HG02938 (cell line): ENCODE results near the gene PLEKHA5.
"Not testable (repeated sequence)": the region's sequence is repeated elsewhere in the genome, so short reads cannot be mapped to it uniquely, and the experiment has no call there.

Source experiments
- ATAC-seq: cut with Tn5 transposase; IDR thresholded peaks from one replicate; pipeline ENCODE4 v1.9.1; 2021; ENCODE audit warnings: mild to moderate bottlenecking, moderate library complexity; ENCODE audit not compliant: unreplicated experiment

PLEKHA5 gene

DNA sequence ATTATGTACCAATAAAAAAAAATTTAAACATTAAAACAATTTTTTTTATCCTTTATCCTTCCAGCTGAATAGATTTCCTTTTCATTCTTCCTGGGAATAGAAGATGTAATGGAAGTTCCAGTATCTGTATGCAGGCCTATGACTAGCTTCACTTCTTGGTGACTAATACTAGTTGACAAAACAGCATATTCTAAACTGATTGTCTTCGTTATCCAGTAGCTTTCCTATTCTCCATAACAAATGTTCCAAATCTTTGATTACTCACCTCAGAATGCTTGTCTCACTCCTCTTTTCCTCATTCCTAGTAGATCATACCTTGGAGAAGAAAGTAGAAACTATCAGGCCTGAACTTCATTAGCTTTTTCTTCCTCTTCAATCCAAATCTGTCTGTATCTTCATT lies 70.7 kb downstream of the PLEKHA5 start:
- no peak for ATAC-seq

DNA sequence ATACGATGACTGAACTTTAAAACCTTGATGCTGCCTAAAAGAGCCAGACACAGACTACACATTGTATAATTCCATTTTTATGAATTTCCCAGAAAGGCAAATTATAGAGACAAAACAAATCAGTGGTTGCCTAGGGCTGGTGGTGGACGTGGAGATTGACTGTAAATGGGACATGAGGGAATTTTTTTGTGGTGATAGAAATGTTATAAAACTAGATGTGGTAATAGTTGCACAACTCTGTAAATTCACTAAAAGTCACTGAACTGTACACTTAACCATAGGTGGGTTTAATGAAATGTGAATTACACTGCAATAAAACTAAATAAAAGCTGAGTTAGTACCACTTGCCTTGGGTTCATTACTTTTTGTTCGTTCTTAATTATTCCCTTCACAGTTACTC lies 72.1 kb downstream of the PLEKHA5 start:
- ATAC-seq: no peak

DNA sequence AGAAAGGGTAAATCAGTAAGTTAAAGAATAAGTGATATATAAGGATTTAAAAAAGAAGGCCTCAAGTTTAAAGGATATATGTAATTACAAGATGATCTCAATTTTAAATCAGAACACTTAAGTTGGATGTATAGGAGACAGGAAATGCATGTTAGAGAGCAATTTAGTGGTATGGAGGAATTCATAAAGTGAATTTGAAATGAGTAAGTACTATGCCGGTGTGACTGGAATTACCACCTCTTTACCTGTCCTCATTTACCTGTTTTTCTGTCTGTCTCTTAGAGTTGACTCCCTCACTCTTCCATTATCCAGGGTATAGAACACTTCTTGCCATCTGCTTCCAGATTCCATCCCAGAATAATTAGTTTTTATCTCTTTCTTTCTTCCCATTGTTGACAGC lies 73.5 kb downstream of the PLEKHA5 start:
- no peak for ATAC-seq

DNA sequence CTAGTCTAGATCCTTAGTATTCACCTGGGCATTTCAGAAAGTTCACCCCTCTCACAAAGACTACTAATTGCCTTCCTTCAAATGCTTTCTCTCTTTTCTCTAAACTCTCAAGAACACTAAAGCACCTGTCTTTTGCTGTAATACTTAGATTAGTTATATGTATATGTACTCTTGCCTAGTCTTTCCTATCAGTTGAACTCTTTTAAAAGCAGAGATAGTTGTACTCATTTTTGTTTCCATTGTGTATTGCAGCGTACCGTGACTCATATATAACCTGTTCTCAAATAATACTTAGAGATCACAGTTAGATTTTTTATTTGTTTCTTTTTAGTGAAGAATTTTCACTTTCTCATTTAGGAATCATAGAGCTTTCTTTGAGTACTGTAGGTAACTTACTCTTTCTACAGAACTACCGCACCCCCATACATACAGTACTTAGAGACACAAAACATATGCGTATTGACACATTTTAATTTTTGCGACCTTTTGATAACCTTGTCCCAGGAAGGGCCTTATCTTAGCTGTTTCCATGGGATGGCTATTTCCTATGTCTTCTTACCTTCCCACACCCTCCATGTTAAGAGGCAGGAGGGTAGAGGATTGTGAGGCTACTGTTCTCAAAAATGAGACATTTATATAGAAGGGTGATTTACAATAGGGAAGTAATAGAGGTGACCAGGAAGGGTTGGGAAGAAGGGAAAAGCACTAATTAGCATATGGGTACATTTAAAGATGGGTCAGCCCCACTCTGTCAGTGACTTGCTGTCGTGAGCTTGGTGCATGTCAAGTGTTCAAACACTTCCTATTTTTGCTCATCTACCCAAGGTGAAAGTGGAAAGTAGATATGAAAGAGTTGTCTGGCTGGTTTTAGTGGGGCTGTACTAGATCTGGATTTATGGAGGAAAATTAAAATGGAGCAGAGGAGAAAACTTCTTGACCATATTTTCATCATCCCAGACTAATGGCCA lies 74.3 kb downstream of the PLEKHA5 start:
- no peak for ATAC-seq

DNA sequence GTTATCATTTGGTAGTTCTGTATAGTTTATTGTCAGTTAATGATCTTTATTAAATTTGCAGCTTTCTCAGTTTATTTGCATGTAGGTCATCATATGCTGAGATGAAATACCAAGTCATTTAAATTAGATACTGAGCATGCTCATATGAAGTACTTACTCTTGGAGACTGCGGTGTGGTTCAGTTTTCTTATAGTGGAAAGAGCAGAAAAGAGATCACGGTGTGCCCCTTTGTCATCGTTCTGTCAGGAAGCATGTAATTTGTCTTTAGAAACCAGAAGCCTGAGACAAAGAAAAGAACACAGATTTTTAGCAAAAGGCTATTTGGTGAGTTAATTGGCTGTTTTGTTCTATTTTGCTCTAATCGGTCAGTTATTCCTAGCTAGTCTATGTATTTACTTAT lies 75.6 kb downstream of the PLEKHA5 start:
- no peak for ATAC-seq

DNA sequence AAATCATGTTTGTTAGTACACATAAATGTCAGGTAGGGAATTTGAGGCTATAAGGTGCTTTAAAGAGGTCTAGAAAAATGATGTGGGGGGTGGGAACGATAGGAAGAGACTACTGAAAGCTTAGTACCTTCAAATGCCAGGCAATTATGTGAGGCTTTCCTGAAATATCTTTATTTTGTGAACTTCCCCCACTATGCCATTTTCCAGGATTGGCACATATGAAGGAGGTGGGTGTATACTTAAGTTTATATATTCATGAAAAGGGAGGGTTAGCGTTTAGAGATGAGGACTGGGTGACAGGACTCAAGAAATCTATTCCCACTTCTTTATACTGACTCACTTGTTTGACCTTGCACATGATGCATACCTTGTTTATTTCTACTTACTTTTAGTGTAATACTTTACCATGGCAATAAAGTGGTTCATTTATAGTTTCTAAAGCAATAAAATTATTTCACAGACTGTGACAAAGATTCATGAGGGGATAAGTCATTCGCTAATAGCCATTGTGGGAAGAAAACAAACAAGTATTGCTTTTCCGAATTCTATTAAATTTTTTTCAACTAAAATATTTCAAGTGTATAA lies 77.1 kb downstream of the PLEKHA5 start:
- no peak for ATAC-seq

DNA sequence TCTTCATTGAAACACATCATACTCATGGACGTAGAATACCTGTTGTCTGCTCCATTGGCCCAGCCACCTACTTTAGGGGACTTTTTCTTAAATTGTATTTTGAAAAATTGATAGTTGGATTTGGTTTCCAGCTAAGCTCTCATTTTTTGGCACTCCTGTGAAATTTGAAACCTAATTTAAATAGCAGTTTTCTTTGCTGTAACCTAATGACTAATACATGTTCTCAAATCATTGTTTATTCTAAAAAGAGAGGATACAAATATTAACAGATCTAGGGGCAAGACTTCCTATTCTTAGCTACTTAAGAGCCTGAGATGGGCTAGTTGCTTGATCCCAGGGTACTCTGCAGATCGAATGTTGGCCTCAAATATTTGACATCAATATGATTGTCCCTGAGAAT lies 78.9 kb downstream of the PLEKHA5 start:
- ATAC-seq: no peak

DNA sequence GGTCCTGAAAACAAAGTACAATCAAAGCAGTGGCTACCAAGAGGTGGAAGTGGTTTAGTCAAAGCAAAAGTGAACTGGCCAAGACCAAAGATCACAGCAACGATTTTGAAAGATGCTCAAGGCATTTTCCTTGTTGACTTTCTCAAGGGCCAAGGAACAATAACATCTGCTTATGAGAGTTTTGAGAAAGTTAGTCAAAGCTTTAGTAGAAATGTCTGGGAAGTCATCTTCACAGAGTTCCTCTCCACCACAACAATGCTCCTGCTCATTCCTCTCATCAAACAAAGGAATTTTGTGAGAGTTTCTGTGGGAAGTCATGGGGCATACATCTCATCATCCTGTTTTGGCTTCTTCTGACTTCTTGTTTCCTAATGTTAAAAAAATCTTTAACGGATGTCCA lies 80.1 kb downstream of the PLEKHA5 start:
- no peak for ATAC-seq

DNA sequence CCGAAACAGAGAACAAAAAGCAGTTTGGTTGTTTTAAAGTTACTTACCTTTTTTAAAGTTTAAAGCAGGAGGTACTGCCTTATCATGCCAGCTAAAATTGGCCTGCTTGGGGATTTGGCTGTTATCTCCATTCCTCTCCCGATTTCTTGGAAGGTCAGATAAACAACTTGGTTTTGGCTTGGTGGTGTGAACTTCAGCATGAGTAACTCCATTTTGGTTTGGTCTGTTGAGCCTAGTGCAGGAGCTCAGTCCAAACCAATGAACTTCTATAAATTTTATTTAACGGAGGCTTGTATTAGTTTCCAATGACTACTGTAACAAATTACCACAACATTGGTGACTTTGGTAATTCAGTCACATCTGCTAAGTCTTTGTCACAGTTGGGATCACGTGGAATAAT lies 82.3 kb downstream of the PLEKHA5 start:
- ATAC-seq: no peak

DNA sequence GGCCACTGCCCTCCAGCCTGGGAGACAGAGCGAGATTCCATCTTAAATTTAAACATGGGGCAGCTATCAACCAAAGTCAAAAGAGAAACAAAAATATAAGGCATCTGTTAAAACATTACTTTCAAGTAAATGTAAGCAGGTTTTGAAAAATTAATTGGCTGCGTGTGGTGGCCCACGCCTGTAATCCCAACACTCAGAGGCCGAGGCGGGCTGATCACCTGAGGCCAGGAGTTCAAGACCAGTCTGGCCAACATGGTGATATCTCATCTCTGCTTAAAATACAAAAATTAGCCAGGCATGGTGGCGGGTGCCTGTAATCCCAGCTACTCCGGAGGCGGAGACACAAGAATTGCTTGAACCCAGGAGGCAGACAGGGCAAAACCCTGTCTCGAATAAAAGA lies 82.7 kb downstream of the PLEKHA5 start:
- no peak for ATAC-seq

DNA sequence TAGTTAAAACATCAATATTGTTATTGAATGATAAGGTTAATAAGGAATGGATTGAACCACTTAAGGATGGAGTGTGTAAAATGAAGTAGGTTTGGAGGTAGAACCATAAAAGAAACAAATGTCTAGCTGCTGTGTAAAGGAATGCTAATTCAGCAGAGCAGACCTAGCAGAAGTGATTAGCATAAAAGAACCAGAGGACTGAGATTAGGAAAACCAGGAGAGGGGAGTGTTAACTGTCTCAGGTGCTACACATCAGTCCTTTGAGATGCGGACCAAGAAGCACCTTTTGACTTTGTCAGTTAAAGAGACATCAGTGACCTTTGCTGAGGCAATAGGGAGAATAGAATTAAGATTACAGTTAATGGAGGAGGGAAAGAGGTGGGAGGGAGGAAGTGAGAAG lies 84.5 kb downstream of the PLEKHA5 start:
- no peak for ATAC-seq

DNA sequence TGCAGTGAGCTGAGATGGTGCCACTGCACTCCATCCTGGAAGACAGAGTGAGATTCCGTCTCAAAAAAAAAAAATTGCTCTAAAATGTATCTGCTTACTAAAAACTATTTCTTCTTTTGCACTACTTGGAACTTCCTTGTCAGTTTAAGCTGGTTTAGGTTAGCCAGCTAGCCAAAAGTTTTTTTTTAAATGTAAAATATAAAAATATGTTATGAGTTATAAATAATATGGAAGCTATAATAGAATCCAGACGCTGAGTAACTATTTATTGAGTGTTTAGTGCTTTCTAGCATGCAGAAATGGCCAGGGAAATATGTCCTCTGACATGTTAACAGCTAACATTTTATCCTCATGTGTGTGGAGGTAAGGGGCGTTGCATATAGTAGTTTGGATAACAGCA lies 85.6 kb downstream of the PLEKHA5 start:
- no peak for ATAC-seq

DNA sequence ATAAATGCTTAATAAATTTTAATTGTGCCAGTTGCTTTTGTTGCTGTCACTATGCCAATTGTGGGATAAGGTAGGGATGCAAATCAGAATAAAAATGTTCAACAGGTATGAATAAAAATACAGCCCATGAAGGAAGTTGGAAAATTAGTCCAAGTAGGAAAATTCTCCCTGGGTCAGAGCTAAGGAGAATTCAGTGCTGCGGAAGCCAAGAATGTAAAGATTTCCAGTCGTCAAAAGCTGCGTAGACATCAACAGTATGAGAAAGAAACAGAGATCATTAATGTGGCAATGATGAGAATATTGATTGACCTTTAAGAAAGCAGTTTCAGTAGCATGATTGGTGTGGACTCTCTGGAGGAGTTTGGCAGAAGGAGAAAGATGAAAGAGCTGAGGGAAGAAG lies 87.9 kb downstream of the PLEKHA5 start:
- ATAC-seq: no peak

DNA sequence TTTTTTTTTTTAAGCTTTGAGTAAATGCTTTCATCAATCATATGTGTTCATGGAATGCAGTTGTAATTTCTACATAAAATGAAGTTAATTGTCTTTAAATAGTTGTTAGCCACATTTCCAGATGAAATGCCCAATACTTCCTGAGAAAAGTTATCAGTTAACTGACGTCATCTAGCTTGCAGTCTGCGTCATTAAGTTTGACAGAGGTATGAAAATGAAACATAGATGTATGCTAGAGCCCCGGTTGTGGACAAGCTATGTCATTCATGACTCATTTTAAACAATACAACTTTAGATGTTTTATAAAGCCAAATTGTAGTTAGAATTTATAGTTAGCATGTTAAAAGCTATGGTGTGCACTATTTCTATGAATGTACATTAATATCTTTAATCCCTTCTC lies 90.7 kb downstream of the PLEKHA5 start:
- no peak for ATAC-seq

DNA sequence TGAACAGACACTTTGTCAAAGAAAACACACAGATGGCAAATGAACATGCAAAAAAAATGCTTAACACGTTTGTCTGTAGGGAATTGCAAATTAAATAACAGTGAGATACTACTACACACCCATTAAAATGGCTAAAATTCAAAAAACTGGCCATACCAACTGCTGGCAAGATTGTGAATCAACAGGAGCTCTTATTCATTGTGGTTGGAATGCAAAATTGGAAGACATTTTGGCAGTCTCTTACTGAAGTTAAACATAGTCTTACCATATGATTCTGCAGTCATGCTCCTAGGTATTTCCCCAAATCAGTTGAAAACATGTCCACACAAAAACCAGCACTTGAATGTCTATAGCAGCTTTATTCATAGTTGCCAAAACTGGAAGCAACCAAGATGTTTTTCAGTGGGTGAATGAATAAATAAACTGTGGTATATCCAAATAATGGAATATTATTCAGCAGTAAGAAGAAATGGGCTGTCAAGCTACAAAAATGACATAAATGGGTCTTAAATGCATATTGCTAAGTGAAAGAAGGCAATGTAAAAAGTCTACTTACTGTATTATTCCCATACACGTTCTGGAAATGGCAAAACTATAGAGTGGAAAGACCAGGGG lies 91.4 kb downstream of the PLEKHA5 start:
- ATAC-seq: no peak

DNA sequence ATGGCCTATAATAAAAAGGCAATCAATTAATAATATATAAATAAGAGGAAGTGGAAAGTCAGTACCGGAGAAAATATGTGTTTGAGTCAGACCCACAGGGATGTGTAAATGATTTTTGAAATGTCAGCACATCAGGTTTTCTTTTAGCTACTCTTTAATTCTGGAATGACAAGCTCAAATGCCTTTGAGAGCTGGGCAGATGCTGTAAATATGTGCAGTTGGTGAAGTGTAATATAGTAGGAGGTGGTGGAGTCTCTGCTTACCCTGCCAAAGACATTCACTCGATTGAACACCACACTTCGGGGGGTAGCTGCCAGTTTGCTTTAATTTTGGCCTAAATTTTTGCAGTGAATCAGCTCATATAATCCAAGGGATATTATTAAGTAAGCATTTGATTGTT lies 93.0 kb downstream of the PLEKHA5 start:
- no peak for ATAC-seq

DNA sequence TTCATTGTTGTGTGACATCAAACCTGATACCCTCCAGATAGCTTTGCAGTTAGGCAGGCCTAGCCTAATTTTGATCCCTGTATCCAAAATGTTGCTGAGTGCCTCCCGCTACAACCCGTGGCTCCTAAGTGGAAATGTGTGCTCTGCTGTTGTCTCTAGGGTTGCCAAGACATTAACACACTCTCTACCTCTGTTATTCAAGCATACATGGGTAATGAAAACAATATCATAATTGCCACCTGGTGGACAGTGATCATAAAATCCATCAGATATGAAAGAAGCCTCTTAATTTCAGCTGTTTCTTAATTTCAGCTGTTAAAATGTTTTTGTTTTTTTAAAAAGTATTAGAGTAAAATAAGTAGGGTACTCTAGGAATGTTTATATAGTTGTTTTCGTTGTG lies 93.5 kb downstream of the PLEKHA5 start:
- ATAC-seq: no peak

DNA sequence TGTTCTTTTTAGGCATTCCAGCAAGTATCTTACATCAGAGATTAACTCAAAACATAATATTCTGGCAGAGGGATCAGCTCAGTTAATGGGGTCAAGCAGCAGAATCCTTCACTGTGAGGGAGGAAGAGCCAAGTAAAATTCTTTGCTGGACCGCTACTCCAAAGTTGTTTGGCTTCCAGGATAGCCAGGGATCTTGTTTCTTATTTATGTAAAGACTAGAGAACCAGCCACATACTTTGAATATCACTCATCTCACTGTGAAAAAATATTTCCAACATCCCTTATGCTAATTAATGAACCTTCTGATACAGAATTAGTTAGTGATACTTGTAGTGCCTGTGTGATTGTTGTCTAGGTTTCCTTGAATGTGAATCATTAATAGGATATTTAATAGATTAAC lies 94.2 kb downstream of the PLEKHA5 start:
- no peak for ATAC-seq

DNA sequence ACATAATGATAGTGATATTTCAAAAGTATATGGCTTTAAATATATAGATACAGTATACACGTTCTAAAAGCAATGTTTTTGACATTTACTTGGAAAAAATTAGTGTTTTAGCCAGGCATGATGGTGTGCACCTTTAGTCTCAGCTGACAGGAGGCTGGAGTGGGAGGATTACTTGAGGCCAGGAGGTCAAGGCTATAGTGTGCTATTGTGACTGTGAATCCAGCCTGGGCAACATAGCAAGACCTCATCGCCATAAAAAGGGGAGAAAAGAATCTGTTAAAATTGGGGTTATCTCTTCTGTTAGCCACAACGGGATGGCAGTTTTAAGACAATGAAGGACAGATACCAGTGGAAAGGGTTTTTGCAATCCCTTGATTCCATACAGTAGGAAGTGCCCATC lies 95.2 kb downstream of the PLEKHA5 start:
- ATAC-seq: no peak

DNA sequence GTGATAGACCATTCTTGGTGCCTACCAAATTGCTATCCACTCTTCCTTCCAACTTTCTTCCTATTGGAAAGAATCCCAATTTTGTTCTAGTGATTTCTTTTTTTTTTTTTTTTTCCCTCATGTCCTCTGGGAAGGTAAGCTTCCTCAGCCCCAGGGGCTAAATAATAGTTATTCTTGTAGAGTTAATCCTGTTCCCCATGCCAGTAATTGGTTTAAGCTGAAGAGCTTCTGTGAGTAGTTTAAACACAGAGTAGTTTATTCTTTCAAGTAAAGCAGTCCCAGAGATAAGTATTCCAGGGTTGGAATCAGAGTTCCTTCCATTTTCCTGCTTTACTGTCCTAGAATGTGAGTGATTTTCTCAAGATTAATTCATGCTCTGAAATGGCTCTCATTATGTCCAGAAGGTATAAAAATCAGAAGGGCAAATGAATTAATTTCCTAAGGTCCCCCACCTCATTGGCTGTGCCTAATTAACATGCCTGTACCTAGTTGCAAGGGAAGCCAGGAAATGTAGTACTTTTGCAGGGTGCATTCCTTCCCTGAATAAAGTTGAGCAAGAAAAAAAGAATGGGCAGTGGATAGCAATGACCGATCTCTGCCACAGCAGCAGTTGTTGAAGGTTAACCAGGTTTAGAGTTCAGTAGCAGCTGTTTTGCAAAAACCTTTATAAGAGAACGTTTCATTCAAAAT lies 97.8 kb downstream of the PLEKHA5 start:
- no peak for ATAC-seq

DNA sequence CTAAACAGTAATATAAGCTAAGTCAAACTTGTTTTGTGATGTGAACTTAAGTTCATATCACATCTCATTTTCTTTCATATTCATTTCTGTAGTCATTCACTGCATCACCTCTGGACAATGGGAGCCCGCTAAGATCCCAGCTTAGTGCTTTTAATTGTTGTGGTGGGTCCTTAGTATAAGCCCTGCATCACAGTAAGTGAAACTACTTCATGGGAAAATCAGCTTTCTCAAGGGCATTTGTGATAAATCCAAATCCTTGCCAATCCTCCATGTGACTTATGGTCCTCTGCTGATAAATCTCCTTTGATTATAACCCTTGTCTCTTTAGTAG lies 98.3 kb downstream of the PLEKHA5 start:
- ATAC-seq: no peak

DNA sequence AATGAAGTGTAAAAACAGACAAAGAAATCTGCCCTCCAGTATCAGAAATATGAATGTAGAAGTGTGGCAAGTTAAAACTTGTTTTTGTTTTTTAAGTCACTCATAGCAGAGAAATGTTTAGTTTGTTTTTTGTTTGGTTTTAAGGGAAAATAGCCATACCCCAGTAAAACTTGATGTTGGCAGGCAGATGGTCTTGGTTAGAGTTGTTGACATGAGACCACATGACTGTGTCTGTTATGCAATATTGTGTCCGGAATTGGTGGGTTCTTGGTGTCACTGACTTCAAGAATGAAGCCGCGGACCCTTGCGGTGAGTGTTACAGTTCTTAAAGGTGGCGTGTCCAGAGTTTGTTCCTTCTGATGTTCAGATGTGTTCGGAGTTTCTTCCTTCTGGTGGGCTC lies 99.5 kb downstream of the PLEKHA5 start:
- not testable (repeated sequence) for ATAC-seq
